ENCODE measurements around the gene SHROOM4. TPM values are rescaled to one million over a fixed set of nuclear protein-coding genes. Genes with fewer than 3 reads are reported as not detected.

Gene SHROOM4
- total RNA-seq, 1 donor from 2014 or later = 5.5 TPM

- Mint-ChIP-seq H3K4me1 (ENCODE audit: low read depth) (peaks cover 41% of the 10 kb centered on the region), H3K27me3 (ENCODE audit: low read depth) (no peaks in the 10 kb centered on the region), H3K27ac (ENCODE audit: unreplicated experiment) (no peak overlapping the region), H3K36me3 (ENCODE audit: low read depth) (no peaks in the 10 kb centered on the region), H3K9me3 (ENCODE audit: low read depth) (peaks cover 5% of the 10 kb centered on the region), H3K4me3 (ENCODE audit: unreplicated experiment) (no peak overlapping the region)
- TF ChIP-seq CTCF (IDR thresholded peaks at IDR 0.05) = no peak
- DNase-seq (ENCODE audit: low spot score) = no peak
Observed at GRCh38 chrX:50725310-50725709, 88.7 kb downstream of the SHROOM4 start.

- H3K27ac Mint-ChIP-seq (ENCODE audit: unreplicated experiment) = peak overlapping the region; percentile 22
- H3K9me3 Mint-ChIP-seq (ENCODE audit: low read depth) = peaks cover 3% of the 10 kb centered on the region
- no peak overlapping the region for H3K4me3 Mint-ChIP-seq (ENCODE audit: unreplicated experiment)
- peaks cover 54% of the 10 kb centered on the region for H3K4me1 Mint-ChIP-seq (ENCODE audit: low read depth)
- H3K36me3 Mint-ChIP-seq (ENCODE audit: low read depth) = no peaks in the 10 kb centered on the region
- TF ChIP-seq CTCF (IDR thresholded peaks at IDR 0.05) = no peak
- no peak for DNase-seq (ENCODE audit: low spot score)
- no peaks in the 10 kb centered on the region for H3K27me3 Mint-ChIP-seq (ENCODE audit: low read depth)
Observed at GRCh38 chrX:50723006-50723405, 91.0 kb downstream of the SHROOM4 start.

GRCh38 chrX:50721764-50722521, 92.1 kb downstream of the SHROOM4 start:
- DNase-seq (ENCODE audit: low spot score) = no peak
- H3K27me3 Mint-ChIP-seq (ENCODE audit: low read depth) = no peaks in the 10 kb centered on the region
- peak overlapping the region; percentile 47 for H3K27ac Mint-ChIP-seq (ENCODE audit: unreplicated experiment)
- H3K4me1 Mint-ChIP-seq (ENCODE audit: low read depth) = peaks cover 60% of the 10 kb centered on the region
- no peak for TF ChIP-seq CTCF (IDR thresholded peaks at IDR 0.05)
- peaks cover 7% of the 10 kb centered on the region for H3K9me3 Mint-ChIP-seq (ENCODE audit: low read depth)
- no peak overlapping the region for H3K4me3 Mint-ChIP-seq (ENCODE audit: unreplicated experiment)
- no peaks in the 10 kb centered on the region for H3K36me3 Mint-ChIP-seq (ENCODE audit: low read depth)

- H3K4me1 Mint-ChIP-seq (ENCODE audit: low read depth) = peaks cover 77% of the 10 kb centered on the region
- no peak overlapping the region for H3K27ac Mint-ChIP-seq (ENCODE audit: unreplicated experiment)
- H3K27me3 Mint-ChIP-seq (ENCODE audit: low read depth) = no peaks in the 10 kb centered on the region
- H3K4me3 Mint-ChIP-seq (ENCODE audit: unreplicated experiment) = no peak overlapping the region
- no peak for DNase-seq (ENCODE audit: low spot score)
- H3K36me3 Mint-ChIP-seq (ENCODE audit: low read depth) = no peaks in the 10 kb centered on the region
- TF ChIP-seq CTCF (IDR thresholded peaks at IDR 0.05) = no peak
- H3K9me3 Mint-ChIP-seq (ENCODE audit: low read depth) = peaks cover 7% of the 10 kb centered on the region
Observed at GRCh38 chrX:50719614-50720013, 94.4 kb downstream of the SHROOM4 start.

- Mint-ChIP-seq H3K27ac (ENCODE audit: unreplicated experiment) (no peak overlapping the region), H3K27me3 (ENCODE audit: low read depth) (no peaks in the 10 kb centered on the region), H3K4me3 (ENCODE audit: unreplicated experiment) (no peak overlapping the region), H3K9me3 (ENCODE audit: low read depth) (peaks cover 7% of the 10 kb centered on the region), H3K4me1 (ENCODE audit: low read depth) (peaks cover 74% of the 10 kb centered on the region), H3K36me3 (ENCODE audit: low read depth) (no peaks in the 10 kb centered on the region)
- no peak for TF ChIP-seq CTCF (IDR thresholded peaks at IDR 0.05)
- DNase-seq (ENCODE audit: low spot score) = no peak
Observed at GRCh38 chrX:50718776-50719175, 95.2 kb downstream of the SHROOM4 start.

All from chondrocyte (in vitro differentiated cells).